ENCODE measurements around the gene FAM110A.

The FAM110A gene

DNA sequence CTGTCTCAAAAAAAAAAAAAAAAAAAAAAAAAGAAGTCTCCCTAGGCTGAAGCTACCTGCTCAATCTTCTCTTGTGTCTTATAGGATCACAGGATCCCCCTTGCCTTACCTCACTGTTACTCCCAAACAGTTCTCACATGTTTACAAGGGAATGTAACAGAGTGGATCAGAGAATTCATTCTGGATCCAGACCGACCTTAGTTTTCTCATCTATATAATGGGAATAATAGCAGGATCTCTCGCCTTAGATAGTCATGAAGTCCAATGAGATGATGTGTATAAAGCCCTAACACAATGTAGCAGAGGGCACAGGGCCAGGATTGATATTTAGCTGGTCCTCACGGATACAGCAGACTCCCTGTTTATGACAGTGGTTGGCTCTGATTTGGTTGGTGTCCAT is 2.3 kb upstream of the FAM110A start:
- Histone ChIP-seq H3K27ac (ENCODE audit: low read depth in 2 of 2, low read length in 2 of 2) (no peak overlapping the region), H3K4me1 (ENCODE audit: control insufficient read depth in 2 of 2, insufficient read depth in 2 of 2, low read length in 2 of 2) (peaks cover 13 to 16% of the 10 kb centered on the region in 2 donors), H3K27me3 (ENCODE audit: control insufficient read depth in 2 of 2, insufficient read depth in 2 of 2, low read length in 2 of 2) (no peaks in the 10 kb centered on the region), H3K9me3 (ENCODE audit: control insufficient read depth in 2 of 2, low read length in 2 of 2) (no peaks in the 10 kb centered on the region), H3K36me3 (ENCODE audit: control insufficient read depth in 2 of 2, insufficient read depth in 2 of 2, low read length in 2 of 2) (no peaks in the 10 kb centered on the region), H3K4me3 (ENCODE audit: low read length in 2 of 2) (no peak overlapping the region), H3K9ac (ENCODE audit: low read depth in 1 of 2, low read length in 2 of 2) (no peak overlapping the region)

DNA sequence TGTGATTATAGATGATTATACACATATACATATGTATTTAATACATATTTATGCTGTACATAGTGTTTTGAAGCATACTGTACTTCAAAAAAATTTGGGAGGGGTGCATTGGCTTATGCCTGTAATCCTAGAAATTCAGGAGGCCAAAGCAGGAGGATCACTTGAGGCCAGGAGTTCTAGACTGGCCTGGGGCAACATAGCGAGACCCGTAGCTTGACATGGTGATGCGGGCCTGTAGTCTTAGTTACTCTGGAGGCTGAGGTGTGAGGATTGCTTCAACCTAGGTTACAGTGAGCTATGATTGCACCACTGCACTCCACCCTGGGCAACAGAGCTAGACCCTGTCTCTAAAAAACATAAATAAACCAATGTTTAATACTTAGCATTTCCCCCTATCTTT is 1.6 kb upstream of the FAM110A start:
- Histone ChIP-seq H3K27me3 (ENCODE audit: control insufficient read depth in 2 of 2, insufficient read depth in 2 of 2, low read length in 2 of 2) (no peaks in the 10 kb centered on the region), H3K9ac (ENCODE audit: low read depth in 1 of 2, low read length in 2 of 2) (no peak overlapping the region), H3K27ac (ENCODE audit: low read depth in 2 of 2, low read length in 2 of 2) (no peak overlapping the region), H3K4me1 (ENCODE audit: control insufficient read depth in 2 of 2, insufficient read depth in 2 of 2, low read length in 2 of 2) (peaks cover 13 to 16% of the 10 kb centered on the region in 2 donors), H3K9me3 (ENCODE audit: control insufficient read depth in 2 of 2, low read length in 2 of 2) (no peaks in the 10 kb centered on the region), H3K36me3 (ENCODE audit: control insufficient read depth in 2 of 2, insufficient read depth in 2 of 2, low read length in 2 of 2) (no peaks in the 10 kb centered on the region), H3K4me3 (ENCODE audit: low read length in 2 of 2) (no peak overlapping the region)

DNA sequence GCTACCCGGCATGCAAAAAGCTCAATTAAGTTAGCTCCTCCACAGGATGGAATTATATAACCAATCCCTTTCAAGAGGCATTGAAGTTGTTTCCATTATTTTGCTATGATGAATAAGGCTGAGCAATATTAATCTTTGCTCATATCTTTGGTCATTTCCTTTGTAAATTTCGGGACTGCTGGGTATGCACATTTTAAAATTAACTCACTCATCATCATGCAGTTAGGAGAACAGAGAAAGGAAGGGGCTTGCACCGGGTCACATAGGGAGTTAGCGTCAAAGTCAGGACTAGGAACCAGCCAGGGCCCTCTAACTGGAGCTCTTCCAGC is 430 bp upstream of the FAM110A start:
- peaks cover 13 to 16% of the 10 kb centered on the region in 2 donors for H3K4me1 ChIP-seq (ENCODE audit: control insufficient read depth in 2 of 2, insufficient read depth in 2 of 2, low read length in 2 of 2)
- H3K27ac ChIP-seq (ENCODE audit: low read depth in 2 of 2, low read length in 2 of 2) = peak overlapping the region; percentile 61 to 68
- no peaks in the 10 kb centered on the region for H3K27me3 ChIP-seq (ENCODE audit: control insufficient read depth in 2 of 2, insufficient read depth in 2 of 2, low read length in 2 of 2)
- no peaks in the 10 kb centered on the region for H3K9me3 ChIP-seq (ENCODE audit: control insufficient read depth in 2 of 2, low read length in 2 of 2)
- H3K9ac ChIP-seq (ENCODE audit: low read depth in 1 of 2, low read length in 2 of 2) = peak overlapping the region; percentile 17 to 94
- no peaks in the 10 kb centered on the region for H3K36me3 ChIP-seq (ENCODE audit: control insufficient read depth in 2 of 2, insufficient read depth in 2 of 2, low read length in 2 of 2)
- H3K4me3 ChIP-seq (ENCODE audit: low read length in 2 of 2) = peak overlapping the region; percentile 86 to 91

DNA sequence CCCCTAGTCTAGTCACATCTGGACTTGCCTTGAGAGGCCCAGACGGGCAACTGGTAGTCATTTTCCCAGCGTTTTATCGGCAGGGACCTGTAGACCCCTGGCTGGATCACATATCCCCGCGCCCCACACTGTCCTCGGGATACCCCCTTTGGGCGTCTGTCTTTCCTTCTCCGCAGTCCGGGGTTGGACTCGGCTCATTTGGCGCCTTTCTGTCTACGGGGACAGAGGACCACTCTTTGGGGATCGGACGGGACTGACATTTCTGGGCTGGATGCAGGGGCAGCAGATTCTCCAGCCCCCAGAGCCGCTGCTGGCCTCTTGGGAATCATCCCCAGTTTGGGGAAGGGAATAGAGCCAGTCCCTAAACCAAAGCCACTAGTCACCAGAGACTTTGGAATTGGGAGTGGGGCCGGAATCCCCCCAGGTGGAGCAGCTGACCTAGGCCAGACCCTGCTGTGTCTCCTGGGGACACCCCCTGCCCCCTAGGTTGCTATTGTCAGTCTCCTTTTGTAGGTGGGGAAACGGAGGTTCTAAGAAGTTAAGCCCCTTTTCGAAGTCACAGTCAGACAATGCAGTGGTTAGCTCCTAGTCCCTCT is 734 bp downstream of the FAM110A start:
- H3K27ac ChIP-seq (ENCODE audit: low read depth in 2 of 2, low read length in 2 of 2) = peak overlapping the region; percentile 72 to 80
- H3K36me3 ChIP-seq (ENCODE audit: control insufficient read depth in 2 of 2, insufficient read depth in 2 of 2, low read length in 2 of 2) = no peaks in the 10 kb centered on the region
- peak overlapping the region; percentile 81 to 94 for H3K9ac ChIP-seq (ENCODE audit: low read depth in 1 of 2, low read length in 2 of 2)

GRCh38 chr20:835608-836045 is 2.1 kb downstream of the FAM110A start:
- Histone ChIP-seq H3K9ac (ENCODE audit: low read depth in 1 of 2, low read length in 2 of 2) (no peak overlapping the region), H3K36me3 (ENCODE audit: control insufficient read depth in 2 of 2, insufficient read depth in 2 of 2, low read length in 2 of 2) (no peaks in the 10 kb centered on the region), H3K4me3 (ENCODE audit: low read length in 2 of 2) (peak overlapping the region in 1 of 2 donors; percentile 11), H3K9me3 (ENCODE audit: control insufficient read depth in 2 of 2, low read length in 2 of 2) (no peaks in the 10 kb centered on the region), H3K27me3 (ENCODE audit: control insufficient read depth in 2 of 2, insufficient read depth in 2 of 2, low read length in 2 of 2) (no peaks in the 10 kb centered on the region), H3K4me1 (ENCODE audit: control insufficient read depth in 2 of 2, insufficient read depth in 2 of 2, low read length in 2 of 2) (peaks cover 13 to 15% of the 10 kb centered on the region in 2 donors), H3K27ac (ENCODE audit: low read depth in 2 of 2, low read length in 2 of 2) (no peak overlapping the region)

More for the DNA sequence above, 734 bp downstream of the FAM110A start:
- Histone ChIP-seq H3K4me1 (ENCODE audit: control insufficient read depth in 2 of 2, insufficient read depth in 2 of 2, low read length in 2 of 2) (peaks cover 13 to 16% of the 10 kb centered on the region in 2 donors), H3K4me3 (ENCODE audit: low read length in 2 of 2) (peak overlapping the region; percentile 86 to 91), H3K9me3 (ENCODE audit: control insufficient read depth in 2 of 2, low read length in 2 of 2) (no peaks in the 10 kb centered on the region), H3K27me3 (ENCODE audit: control insufficient read depth in 2 of 2, insufficient read depth in 2 of 2, low read length in 2 of 2) (no peaks in the 10 kb centered on the region)

DNA sequence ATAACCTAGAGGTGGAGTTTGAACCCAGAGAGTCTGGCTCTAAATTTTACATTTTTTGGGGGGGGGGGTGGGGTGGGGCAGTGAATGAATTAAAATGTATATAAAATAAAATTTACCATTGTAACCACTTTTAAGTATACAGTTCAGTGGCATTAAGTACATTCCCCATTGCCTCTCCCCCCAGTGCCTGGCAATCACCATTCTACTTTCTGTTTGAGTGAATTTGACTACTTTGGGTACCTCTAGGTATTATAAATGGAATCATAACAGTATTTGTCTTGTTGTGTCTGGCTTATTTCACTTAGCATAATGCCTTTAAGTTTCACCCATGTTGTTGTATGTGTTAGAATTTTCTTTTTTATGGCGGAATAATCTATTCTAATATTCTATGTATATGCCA is 2.7 kb downstream of the FAM110A start:
- Histone ChIP-seq H3K27me3 (ENCODE audit: control insufficient read depth in 2 of 2, insufficient read depth in 2 of 2, low read length in 2 of 2) (no peaks in the 10 kb centered on the region), H3K27ac (ENCODE audit: low read depth in 2 of 2, low read length in 2 of 2) (no peak overlapping the region)

DNA sequence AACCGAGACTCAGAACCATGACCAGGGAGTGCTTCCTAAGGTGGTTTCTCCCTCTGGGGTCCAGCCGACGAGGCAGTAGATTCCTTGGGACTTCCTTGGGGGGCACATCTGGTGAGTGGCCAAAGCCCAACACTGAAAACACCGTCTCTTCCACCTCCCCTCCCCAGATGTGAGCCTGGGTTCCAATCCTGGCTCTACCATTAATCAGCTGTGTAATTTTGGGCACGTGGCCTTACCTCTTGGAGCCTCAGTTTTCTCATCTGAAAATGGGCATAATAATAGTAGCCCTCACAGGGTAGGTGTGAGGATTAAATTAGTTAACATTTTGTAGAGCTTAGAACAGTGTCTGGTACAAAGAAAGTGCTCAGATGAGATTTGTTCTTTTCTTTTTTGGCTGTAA is 5.5 kb downstream of the FAM110A start:
- H3K27me3 ChIP-seq (ENCODE audit: control insufficient read depth in 2 of 2, insufficient read depth in 2 of 2, low read length in 2 of 2) = no peaks in the 10 kb centered on the region
- peaks cover 21 to 25% of the 10 kb centered on the region in 2 donors for H3K4me1 ChIP-seq (ENCODE audit: control insufficient read depth in 2 of 2, insufficient read depth in 2 of 2, low read length in 2 of 2)
- H3K4me3 ChIP-seq (ENCODE audit: low read length in 2 of 2) = no peak overlapping the region
- no peak overlapping the region for H3K27ac ChIP-seq (ENCODE audit: low read depth in 2 of 2, low read length in 2 of 2)
- no peaks in the 10 kb centered on the region for H3K36me3 ChIP-seq (ENCODE audit: control insufficient read depth in 2 of 2, insufficient read depth in 2 of 2, low read length in 2 of 2)
- no peaks in the 10 kb centered on the region for H3K9me3 ChIP-seq (ENCODE audit: control insufficient read depth in 2 of 2, low read length in 2 of 2)
- H3K9ac ChIP-seq (ENCODE audit: low read depth in 1 of 2, low read length in 2 of 2) = no peak overlapping the region

More for the DNA sequence above, 2.7 kb downstream of the FAM110A start:
- Histone ChIP-seq H3K4me1 (ENCODE audit: control insufficient read depth in 2 of 2, insufficient read depth in 2 of 2, low read length in 2 of 2) (peaks cover 13 to 18% of the 10 kb centered on the region in 2 donors), H3K4me3 (ENCODE audit: low read length in 2 of 2) (no peak overlapping the region), H3K36me3 (ENCODE audit: control insufficient read depth in 2 of 2, insufficient read depth in 2 of 2, low read length in 2 of 2) (no peaks in the 10 kb centered on the region), H3K9ac (ENCODE audit: low read depth in 1 of 2, low read length in 2 of 2) (no peak overlapping the region), H3K9me3 (ENCODE audit: control insufficient read depth in 2 of 2, low read length in 2 of 2) (no peaks in the 10 kb centered on the region)

- peaks cover 18 to 23% of the 10 kb centered on the region in 2 donors for H3K4me1 ChIP-seq (ENCODE audit: control insufficient read depth in 2 of 2, insufficient read depth in 2 of 2, low read length in 2 of 2)
Measured at GRCh38 chr20:839626-840025, 6.1 kb downstream of the FAM110A start.

GRCh38 chr20:840503-840857 is 7.0 kb downstream of the FAM110A start:
- no peaks in the 10 kb centered on the region for H3K9me3 ChIP-seq (ENCODE audit: control insufficient read depth in 2 of 2, low read length in 2 of 2)
- no peak overlapping the region for H3K27ac ChIP-seq (ENCODE audit: low read depth in 2 of 2, low read length in 2 of 2)
- peak overlapping the region in 1 of 2 donors; percentile 65 for H3K4me3 ChIP-seq (ENCODE audit: low read length in 2 of 2)
- H3K36me3 ChIP-seq (ENCODE audit: control insufficient read depth in 2 of 2, insufficient read depth in 2 of 2, low read length in 2 of 2) = no peaks in the 10 kb centered on the region
- no peak overlapping the region for H3K9ac ChIP-seq (ENCODE audit: low read depth in 1 of 2, low read length in 2 of 2)
- H3K27me3 ChIP-seq (ENCODE audit: control insufficient read depth in 2 of 2, insufficient read depth in 2 of 2, low read length in 2 of 2) = no peaks in the 10 kb centered on the region
- H3K4me1 ChIP-seq (ENCODE audit: control insufficient read depth in 2 of 2, insufficient read depth in 2 of 2, low read length in 2 of 2) = peaks cover 19 to 24% of the 10 kb centered on the region in 2 donors

More at GRCh38 chr20:839626-840025, 6.1 kb downstream of the FAM110A start:
- H3K9me3 ChIP-seq (ENCODE audit: control insufficient read depth in 2 of 2, low read length in 2 of 2) = no peaks in the 10 kb centered on the region
- no peak overlapping the region for H3K4me3 ChIP-seq (ENCODE audit: low read length in 2 of 2)
- H3K36me3 ChIP-seq (ENCODE audit: control insufficient read depth in 2 of 2, insufficient read depth in 2 of 2, low read length in 2 of 2) = no peaks in the 10 kb centered on the region
- no peak overlapping the region for H3K27ac ChIP-seq (ENCODE audit: low read depth in 2 of 2, low read length in 2 of 2)
- H3K27me3 ChIP-seq (ENCODE audit: control insufficient read depth in 2 of 2, insufficient read depth in 2 of 2, low read length in 2 of 2) = no peaks in the 10 kb centered on the region
- H3K9ac ChIP-seq (ENCODE audit: low read depth in 1 of 2, low read length in 2 of 2) = no peak overlapping the region

GRCh38 chr20:840858-841567 is 7.5 kb downstream of the FAM110A start:
- Histone ChIP-seq H3K9me3 (ENCODE audit: control insufficient read depth in 2 of 2, low read length in 2 of 2) (no peaks in the 10 kb centered on the region), H3K4me1 (ENCODE audit: control insufficient read depth in 2 of 2, insufficient read depth in 2 of 2, low read length in 2 of 2) (peaks cover 19 to 25% of the 10 kb centered on the region in 2 donors), H3K27me3 (ENCODE audit: control insufficient read depth in 2 of 2, insufficient read depth in 2 of 2, low read length in 2 of 2) (no peaks in the 10 kb centered on the region), H3K36me3 (ENCODE audit: control insufficient read depth in 2 of 2, insufficient read depth in 2 of 2, low read length in 2 of 2) (no peaks in the 10 kb centered on the region), H3K4me3 (ENCODE audit: low read length in 2 of 2) (peak overlapping the region; percentile 65), H3K9ac (ENCODE audit: low read depth in 1 of 2, low read length in 2 of 2) (peak overlapping the region in 1 of 2 donors; percentile 60), H3K27ac (ENCODE audit: low read depth in 2 of 2, low read length in 2 of 2) (no peak overlapping the region)

Measured in mucosa of rectum (tissue), 2 donors.